ENCODE data around the gene SPATA16. TPM values are rescaled to one million over a fixed set of nuclear protein-coding genes. Genes with fewer than 3 reads are reported as not detected.

Gene SPATA16
- total RNA-seq, 1 experiment from 2014 or later: 0.44 TPM

DNA sequence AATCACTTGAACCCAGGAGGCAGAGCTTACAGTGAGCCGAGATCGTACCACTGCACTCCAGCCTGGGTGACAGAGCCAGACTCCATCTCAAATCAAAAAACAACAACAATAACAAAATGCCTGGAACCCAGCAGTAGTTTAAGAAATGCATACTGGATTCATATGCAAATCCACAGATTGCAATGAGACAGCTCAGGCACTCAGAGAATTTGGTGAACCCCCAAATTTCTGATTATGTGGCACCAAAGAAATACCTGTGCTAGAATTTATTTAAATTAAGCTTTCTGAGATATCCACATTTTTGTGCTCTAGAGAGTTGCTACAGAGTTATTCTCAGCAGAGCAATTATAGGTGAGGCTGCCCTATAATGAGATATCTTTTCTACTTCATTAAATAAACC is 29.7 kb downstream of the SPATA16 start:
- Mint-ChIP-seq H3K27ac (peak overlapping the region; percentile 55), H3K4me3 (no peak overlapping the region), H3K27me3 (ENCODE audit: low read depth) (no peaks in the 10 kb centered on the region), H3K36me3 (no peaks in the 10 kb centered on the region), H3K9me3 (no peaks in the 10 kb centered on the region), H3K4me1 (peaks cover 38% of the 10 kb centered on the region)
- DNase-seq (ENCODE audit: low spot score) (no peak), ATAC-seq (peak; percentile 35; the same call in 1 of the 2 replicates)
- POLR2A ChIA-PET: no interaction called here
- CTCF ChIA-PET: no interaction called here
- TF ChIP-seq ZNF416 (CRISPR knock-in tag; IDR thresholded peaks at IDR 0.05): no peak
- TF ChIP-seq CBFB (CRISPR knock-in tag; IDR thresholded peaks at IDR 0.05; ENCODE audit: low read depth): no peak
- no peak for TF ChIP-seq SOX15 (CRISPR knock-in tag; IDR thresholded peaks at IDR 0.05)
- TF ChIP-seq, protein P1, sequence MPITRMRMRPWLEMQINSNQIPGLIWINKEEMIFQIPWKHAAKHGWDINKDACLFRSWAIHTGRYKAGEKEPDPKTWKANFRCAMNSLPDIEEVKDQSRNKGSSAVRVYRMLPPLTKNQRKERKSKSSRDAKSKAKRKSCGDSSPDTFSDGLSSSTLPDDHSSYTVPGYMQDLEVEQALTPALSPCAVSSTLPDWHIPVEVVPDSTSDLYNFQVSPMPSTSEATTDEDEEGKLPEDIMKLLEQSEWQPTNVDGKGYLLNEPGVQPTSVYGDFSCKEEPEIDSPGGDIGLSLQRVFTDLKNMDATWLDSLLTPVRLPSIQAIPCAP (CRISPR knock-in tag; IDR thresholded peaks at IDR 0.05): no peak
- no peak for TF ChIP-seq NFATC4 (CRISPR knock-in tag; IDR thresholded peaks at IDR 0.05)
- TF ChIP-seq NR3C1 (CRISPR knock-in tag; conservative IDR thresholded peaks at IDR 0.05; ENCODE audit: low read depth): no peak
- no peak for TF ChIP-seq TEAD1 (CRISPR knock-in tag; IDR thresholded peaks at IDR 0.05)

DNA sequence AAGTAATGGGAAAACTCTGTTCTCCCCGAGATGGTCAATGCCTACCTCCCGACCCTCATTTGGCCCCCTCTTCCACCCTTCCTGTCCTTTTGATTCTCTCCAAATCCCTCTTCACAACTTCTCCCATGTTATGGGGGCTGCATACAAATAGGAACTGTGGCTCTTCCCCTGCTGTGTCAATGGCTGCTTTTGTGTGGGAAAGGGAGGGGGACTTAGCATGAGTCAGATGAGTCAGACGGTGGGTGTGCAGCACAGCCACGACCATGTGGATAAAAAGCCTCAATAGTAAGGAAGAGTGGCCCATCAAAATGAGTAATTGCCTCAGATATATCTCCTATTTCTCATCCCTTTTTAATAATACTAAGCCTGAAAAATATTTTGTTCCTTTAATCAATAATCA is 31.9 kb downstream of the SPATA16 start:
- no peak overlapping the region; the same call in 1 of the 2 replicates for H3K27ac Mint-ChIP-seq
- peaks cover 9% of the 10 kb centered on the region for H3K36me3 Mint-ChIP-seq
- TF ChIP-seq, protein P2, sequence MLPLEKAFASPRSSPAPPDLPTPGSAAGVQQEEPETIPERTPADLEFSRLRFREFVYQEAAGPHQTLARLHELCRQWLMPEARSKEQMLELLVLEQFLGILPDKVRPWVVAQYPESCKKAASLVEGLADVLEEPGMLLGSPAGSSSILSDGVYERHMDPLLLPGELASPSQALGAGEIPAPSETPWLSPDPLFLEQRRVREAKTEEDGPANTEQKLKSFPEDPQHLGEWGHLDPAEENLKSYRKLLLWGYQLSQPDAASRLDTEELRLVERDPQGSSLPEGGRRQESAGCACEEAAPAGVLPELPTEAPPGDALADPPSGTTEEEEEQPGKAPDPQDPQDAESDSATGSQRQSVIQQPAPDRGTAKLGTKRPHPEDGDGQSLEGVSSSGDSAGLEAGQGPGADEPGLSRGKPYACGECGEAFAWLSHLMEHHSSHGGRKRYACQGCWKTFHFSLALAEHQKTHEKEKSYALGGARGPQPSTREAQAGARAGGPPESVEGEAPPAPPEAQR (CRISPR knock-in tag; IDR thresholded peaks at IDR 0.05): no peak
- no peak for TF ChIP-seq ATF1 (CRISPR knock-in tag; IDR thresholded peaks at IDR 0.05)
- DNase-seq (ENCODE audit: low spot score) (no peak), ATAC-seq (peak; percentile 67)
- H3K4me1 Mint-ChIP-seq: peaks cover 27% of the 10 kb centered on the region
- no peaks in the 10 kb centered on the region for H3K27me3 Mint-ChIP-seq (ENCODE audit: low read depth)
- H3K9me3 Mint-ChIP-seq: peaks cover 9% of the 10 kb centered on the region
- H3K4me3 Mint-ChIP-seq: no peak overlapping the region
- CTCF ChIA-PET: no interaction called here
- POLR2A ChIA-PET: no interaction called here

DNA sequence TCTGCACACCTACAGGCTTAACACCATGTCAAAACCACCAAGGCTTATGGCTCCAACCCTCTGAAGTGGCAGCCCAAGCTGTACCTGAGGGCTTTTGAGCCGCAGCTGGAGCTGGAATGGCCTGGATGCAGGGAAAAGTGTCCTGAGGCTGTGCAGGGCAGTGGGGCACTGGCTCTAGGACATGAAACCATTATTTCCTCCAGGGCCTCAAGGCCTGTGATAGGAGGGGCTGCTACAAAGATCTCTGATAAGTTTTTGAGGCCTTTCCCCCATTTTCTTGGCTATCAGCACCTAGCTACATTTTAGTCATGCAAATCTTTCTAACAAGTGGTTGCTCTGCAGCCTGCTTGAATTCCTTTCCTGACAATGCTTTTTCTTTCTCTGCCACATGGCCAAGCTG is 37.6 kb downstream of the SPATA16 start:
- Mint-ChIP-seq H3K27ac (no peak overlapping the region), H3K4me1 (peaks cover 10% of the 10 kb centered on the region), H3K4me3 (no peak overlapping the region), H3K27me3 (ENCODE audit: low read depth) (peaks cover 6% of the 10 kb centered on the region), H3K36me3 (peaks cover 36% of the 10 kb centered on the region), H3K9me3 (peaks cover 43% of the 10 kb centered on the region)
- ChIA-PET CTCF (no interaction called here), POLR2A (no interaction called here)
- no peak for ATAC-seq
- DNase-seq (ENCODE audit: low spot score): no peak
- TF ChIP-seq HMGA2 (CRISPR knock-in tag; IDR thresholded peaks at IDR 0.05) (no peak), SMAD4 (CRISPR knock-in tag; IDR thresholded peaks at IDR 0.05) (no peak), MYBL2 (CRISPR knock-in tag; IDR thresholded peaks at IDR 0.05) (no peak), JUN (CRISPR knock-in tag; IDR thresholded peaks at IDR 0.05) (no peak), GRHL2 (CRISPR knock-in tag; IDR thresholded peaks at IDR 0.05; ENCODE audit: insufficient replicate concordance, severe bottlenecking) (no peak), NFE2L1 (CRISPR knock-in tag; IDR thresholded peaks at IDR 0.05) (no peak), GTF2I (CRISPR knock-in tag; conservative IDR thresholded peaks at IDR 0.05) (no peak), FOXK1 (CRISPR knock-in tag; IDR thresholded peaks at IDR 0.05) (no peak)
- TF ChIP-seq, protein P3, sequence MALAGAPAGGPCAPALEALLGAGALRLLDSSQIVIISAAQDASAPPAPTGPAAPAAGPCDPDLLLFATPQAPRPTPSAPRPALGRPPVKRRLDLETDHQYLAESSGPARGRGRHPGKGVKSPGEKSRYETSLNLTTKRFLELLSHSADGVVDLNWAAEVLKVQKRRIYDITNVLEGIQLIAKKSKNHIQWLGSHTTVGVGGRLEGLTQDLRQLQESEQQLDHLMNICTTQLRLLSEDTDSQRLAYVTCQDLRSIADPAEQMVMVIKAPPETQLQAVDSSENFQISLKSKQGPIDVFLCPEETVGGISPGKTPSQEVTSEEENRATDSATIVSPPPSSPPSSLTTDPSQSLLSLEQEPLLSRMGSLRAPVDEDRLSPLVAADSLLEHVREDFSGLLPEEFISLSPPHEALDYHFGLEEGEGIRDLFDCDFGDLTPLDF (CRISPR knock-in tag; IDR thresholded peaks at IDR 0.05): no peak
- TF ChIP-seq, protein P4, sequence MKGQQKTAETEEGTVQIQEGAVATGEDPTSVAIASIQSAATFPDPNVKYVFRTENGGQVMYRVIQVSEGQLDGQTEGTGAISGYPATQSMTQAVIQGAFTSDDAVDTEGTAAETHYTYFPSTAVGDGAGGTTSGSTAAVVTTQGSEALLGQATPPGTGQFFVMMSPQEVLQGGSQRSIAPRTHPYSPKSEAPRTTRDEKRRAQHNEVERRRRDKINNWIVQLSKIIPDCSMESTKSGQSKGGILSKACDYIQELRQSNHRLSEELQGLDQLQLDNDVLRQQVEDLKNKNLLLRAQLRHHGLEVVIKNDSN (CRISPR knock-in tag; IDR thresholded peaks at IDR 0.05): no peak
- TF ChIP-seq, protein P2 (CRISPR knock-in tag; IDR thresholded peaks at IDR 0.05): no peak
- TF ChIP-seq, protein P5, sequence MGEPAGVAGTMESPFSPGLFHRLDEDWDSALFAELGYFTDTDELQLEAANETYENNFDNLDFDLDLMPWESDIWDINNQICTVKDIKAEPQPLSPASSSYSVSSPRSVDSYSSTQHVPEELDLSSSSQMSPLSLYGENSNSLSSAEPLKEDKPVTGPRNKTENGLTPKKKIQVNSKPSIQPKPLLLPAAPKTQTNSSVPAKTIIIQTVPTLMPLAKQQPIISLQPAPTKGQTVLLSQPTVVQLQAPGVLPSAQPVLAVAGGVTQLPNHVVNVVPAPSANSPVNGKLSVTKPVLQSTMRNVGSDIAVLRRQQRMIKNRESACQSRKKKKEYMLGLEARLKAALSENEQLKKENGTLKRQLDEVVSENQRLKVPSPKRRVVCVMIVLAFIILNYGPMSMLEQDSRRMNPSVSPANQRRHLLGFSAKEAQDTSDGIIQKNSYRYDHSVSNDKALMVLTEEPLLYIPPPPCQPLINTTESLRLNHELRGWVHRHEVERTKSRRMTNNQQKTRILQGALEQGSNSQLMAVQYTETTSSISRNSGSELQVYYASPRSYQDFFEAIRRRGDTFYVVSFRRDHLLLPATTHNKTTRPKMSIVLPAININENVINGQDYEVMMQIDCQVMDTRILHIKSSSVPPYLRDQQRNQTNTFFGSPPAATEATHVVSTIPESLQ (CRISPR knock-in tag; IDR thresholded peaks at IDR 0.05): no peak
- TF ChIP-seq, protein P6, sequence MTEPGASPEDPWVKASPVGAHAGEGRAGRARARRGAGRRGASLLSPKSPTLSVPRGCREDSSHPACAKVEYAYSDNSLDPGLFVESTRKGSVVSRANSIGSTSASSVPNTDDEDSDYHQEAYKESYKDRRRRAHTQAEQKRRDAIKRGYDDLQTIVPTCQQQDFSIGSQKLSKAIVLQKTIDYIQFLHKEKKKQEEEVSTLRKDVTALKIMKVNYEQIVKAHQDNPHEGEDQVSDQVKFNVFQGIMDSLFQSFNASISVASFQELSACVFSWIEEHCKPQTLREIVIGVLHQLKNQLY (CRISPR knock-in tag; IDR thresholded peaks at IDR 0.05): no peak
- TF ChIP-seq, protein P7, sequence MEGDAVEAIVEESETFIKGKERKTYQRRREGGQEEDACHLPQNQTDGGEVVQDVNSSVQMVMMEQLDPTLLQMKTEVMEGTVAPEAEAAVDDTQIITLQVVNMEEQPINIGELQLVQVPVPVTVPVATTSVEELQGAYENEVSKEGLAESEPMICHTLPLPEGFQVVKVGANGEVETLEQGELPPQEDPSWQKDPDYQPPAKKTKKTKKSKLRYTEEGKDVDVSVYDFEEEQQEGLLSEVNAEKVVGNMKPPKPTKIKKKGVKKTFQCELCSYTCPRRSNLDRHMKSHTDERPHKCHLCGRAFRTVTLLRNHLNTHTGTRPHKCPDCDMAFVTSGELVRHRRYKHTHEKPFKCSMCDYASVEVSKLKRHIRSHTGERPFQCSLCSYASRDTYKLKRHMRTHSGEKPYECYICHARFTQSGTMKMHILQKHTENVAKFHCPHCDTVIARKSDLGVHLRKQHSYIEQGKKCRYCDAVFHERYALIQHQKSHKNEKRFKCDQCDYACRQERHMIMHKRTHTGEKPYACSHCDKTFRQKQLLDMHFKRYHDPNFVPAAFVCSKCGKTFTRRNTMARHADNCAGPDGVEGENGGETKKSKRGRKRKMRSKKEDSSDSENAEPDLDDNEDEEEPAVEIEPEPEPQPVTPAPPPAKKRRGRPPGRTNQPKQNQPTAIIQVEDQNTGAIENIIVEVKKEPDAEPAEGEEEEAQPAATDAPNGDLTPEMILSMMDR (IDR thresholded peaks at IDR 0.05): no peak
- TF ChIP-seq, protein P8, sequence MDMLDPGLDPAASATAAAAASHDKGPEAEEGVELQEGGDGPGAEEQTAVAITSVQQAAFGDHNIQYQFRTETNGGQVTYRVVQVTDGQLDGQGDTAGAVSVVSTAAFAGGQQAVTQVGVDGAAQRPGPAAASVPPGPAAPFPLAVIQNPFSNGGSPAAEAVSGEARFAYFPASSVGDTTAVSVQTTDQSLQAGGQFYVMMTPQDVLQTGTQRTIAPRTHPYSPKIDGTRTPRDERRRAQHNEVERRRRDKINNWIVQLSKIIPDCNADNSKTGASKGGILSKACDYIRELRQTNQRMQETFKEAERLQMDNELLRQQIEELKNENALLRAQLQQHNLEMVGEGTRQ (CRISPR knock-in tag; IDR thresholded peaks at IDR 0.05): no peak
